ENCODE measurements around the gene ARHGAP1.
"Not testable (repeated sequence)": the region's sequence is repeated elsewhere in the genome, so short reads cannot be mapped to it uniquely, and the experiment has no call there.

The ARHGAP1 gene

DNA sequence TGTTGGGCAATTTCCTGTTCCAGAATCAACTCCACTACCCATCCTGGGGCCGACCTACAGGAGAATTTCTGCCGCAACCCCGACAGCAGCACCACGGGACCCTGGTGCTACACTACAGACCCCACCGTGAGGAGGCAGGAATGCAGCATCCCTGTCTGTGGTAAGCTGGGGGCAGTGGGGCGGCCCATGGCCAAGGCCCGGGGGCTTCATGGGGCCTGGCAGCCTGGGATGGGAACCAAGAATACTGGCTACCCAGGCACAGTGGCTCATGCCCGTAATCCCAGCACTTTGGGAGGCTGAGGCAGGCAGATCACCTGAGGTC lies 22.9 kb upstream of the ARHGAP1 start:
- DNase-seq (ENCODE audit: low read depth), result no peak

DNA sequence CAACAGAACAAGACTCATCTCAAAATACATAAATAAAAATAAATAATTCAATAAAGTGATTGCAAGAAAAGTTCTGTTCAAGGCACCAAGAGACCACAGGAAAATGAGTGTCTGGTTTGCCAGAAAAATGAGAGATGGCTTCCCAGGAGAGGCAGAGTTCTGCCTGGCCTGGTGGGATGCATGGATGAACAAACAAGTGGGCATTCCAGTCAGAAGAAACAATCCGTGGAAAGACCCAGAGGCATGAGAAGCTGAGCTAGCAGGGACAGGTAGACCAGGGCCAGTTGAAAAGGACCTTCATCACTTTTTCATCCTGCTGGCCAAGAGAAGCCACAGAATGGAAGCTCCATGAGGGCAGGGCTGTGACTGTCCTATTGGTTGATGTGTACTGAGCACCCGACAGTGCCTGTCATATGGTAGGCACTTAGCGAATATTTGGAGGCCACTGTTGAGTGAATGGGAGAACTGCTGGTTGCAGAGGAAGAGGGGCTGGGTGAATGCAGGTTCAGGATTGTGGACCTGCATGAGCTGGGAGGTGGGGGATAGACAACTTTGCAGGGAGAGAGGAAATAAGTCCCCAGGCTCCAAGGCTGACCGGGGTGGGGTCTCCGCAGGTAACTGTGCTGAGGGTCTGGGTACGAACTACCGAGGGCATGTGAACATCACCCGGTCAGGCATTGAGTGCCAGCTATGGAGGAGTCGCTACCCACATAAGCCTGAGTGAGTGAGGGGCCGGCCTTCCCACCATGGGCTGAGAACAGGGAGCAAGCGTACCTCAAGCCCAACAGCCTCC lies 22.3 kb upstream of the ARHGAP1 start:
- no peak for DNase-seq (ENCODE audit: low read depth)

GRCh38 chr11:46721286-46721685 lies 20.9 kb upstream of the ARHGAP1 start:
- DNase-seq (ENCODE audit: low read depth), result no peak

DNA sequence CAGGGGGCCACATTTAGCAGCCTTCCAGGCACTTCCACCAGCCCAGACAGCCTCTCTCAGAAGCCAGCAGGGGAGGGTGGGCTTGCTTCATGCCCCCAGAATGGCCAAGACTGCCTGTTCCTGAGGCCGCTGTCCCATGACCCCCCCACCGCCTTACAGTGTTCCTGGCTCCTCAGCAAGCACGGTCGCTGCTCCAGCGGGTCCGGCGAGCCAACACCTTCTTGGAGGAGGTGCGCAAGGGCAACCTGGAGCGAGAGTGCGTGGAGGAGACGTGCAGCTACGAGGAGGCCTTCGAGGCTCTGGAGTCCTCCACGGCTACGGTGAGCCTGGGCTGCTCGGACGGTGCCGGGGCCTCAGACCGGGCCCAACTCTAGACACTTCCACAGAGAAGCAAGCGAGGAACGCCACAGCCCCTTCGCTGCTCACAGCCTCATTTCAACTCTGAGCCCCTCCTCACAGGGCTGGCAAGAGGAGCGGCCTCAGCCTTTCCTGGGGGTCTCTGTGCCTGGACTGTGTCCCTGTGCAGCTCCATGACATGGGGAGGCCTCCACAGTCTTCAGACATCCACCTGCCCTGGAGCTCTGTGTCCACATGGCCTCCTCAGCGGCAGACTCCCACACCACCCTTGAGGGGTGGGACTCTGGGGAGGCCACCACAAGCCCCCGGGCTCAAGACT lies 19.3 kb upstream of the ARHGAP1 start:
- no peak for DNase-seq (ENCODE audit: low read depth)

GRCh38 chr11:46719048-46719542 lies 18.7 kb upstream of the ARHGAP1 start, which contains the start of gene F2:
F2 (plus strand) TSS chr11:46719213; CDS start chr11:46719236, 23 bp downstream.
- DNase-seq (ENCODE audit: low read depth), result no peak

GRCh38 chr11:46718155-46719019 lies 18.0 kb upstream of the ARHGAP1 start:
- no peak for DNase-seq (ENCODE audit: low read depth)

DNA sequence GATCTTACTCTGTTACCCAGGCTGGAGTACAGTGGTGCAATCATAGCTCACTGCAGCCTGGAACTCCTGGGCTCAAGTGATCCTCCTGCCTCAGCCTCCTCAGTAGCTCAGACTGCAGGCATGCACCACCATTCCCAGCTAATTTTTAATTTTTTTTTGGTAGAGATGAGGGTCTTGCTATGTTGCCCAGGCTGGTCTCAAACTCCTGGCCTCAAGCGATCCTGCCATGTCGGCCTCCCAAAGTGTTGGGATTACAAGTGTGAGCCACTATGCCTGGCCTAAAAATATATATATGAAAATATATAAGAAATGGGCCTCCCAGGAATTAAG lies 17.4 kb upstream of the ARHGAP1 start:
- DNase-seq (ENCODE audit: low read depth), result not testable (repeated sequence)

GRCh38 chr11:46712874-46713576 lies 12.6 kb upstream of the ARHGAP1 start:
- no peak for DNase-seq (ENCODE audit: low read depth)

GRCh38 chr11:46711303-46711702 lies 10.9 kb upstream of the ARHGAP1 start:
- no peak for DNase-seq (ENCODE audit: low read depth)

DNA sequence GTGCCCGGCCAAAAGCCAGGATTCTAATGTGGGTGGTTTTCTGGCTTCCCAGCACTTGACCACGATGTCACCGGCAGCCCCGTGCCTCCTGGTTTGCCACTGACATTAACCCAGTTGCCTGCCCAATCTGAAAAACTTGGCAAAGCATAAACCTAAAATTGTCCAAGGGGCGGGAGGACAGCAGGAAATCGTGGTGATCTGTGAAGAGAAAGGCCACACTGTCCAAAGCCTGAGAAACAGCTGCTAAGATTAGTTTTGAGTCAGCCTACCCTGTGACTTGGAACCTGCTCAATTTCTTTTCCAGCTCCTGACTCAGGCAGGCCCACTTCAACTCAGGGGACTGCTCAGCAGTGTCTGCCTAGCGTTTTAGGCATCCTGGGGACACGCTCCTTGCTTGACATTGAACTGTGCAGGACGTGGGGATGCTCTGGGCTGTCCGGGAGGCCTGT lies 10.4 kb upstream of the ARHGAP1 start:
- DNase-seq (ENCODE audit: low read depth), result no peak

DNA sequence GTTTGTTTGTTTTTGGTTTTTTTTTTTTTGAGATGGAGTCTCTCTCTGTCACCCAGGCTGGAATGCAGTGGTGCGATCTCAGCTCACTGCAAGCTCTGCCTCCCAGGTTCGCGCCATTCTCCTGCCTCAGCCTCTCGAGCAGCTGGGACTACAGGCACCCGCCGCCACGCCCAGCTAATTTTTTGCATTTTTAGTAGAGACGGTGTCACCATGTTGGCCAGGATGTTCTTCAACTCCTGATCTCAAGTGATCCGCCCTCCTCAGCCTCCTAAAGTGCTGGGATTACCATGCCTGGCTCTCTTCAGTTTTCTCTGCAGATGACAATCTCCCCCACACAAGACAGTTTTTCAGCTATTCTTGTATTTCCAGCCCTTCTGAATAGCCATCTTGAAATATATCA lies 8.9 kb upstream of the ARHGAP1 start:
- DNase-seq (ENCODE audit: low read depth), result not testable (repeated sequence)

DNA sequence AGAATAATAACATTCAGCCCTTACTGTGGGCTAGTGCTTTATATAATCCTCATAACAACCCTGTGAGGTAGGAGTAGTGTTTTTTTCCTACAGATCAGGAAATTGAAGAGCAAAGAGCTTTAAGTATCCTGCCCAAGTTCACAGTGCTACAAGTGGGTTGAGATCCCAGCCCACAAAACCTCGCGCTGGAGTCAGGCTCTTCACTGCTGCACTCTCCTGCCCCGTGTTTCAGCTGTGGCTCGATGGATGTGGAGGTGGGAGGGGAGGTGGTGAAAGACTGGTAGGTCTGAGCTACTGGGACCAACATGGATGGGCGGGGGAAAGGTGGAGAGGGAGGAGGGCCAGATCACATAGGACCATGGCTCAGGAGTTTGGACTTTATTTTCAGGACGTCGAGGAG lies 6.5 kb upstream of the ARHGAP1 start:
- DNase-seq (ENCODE audit: low read depth), result no peak

- DNase-seq (ENCODE audit: low read depth), result no peak
These were observed 4.8 kb upstream of the ARHGAP1 start for GRCh38 chr11:46705070-46705688.

DNA sequence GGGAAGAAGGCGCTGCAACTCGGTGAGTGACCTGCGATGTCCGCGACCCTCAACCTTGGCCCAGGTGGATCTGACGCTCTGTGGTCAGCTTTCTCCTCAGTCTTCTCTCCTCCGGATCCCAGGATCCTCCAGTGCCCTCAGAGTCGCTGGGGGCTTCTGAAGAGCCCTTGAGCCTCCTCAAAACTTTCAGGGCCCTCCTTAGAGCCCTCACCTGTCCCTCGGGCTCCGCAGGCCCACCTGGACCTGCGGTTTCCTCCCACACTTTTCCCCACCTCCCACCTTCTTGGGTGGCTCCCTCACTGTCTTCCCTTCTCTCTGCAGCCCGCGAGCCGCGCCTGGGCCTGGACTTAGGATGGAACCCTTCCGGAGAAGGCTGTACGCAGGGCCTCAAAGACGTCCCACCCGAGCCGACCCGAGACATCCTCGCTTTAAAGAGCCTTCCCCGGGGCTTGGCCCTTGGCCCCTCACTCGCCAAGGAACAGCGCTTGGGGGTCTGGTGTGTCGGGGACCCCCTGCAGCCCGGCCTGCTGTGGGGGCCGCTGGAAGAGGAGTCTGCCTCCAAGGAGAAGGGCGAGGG lies 747 bp upstream of the ARHGAP1 start:
- DNase-seq (ENCODE audit: low read depth), result no peak

DNA sequence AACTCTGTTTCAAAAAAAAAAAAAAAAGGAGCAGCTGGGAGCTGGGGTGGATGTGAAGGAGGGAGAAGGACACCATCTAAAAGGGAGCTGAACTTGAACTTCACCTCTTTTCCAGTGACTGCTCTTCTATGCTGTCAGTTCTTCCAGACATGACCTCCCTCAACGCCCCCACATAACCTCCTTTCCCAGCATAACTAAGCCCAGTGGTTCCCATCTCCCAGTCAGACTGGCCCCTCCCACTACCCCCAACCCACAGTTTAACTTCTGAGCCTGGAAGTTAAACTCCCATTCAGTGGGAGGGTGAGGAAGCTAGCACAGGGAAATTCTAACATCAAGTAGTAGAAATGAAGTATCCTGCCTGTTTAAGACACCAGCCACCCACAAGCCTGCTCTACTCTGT lies 1.8 kb downstream of the ARHGAP1 start:
- no peak for DNase-seq (ENCODE audit: low read depth)

GRCh38 chr11:46697723-46698122 lies 2.7 kb downstream of the ARHGAP1 start:
- DNase-seq (ENCODE audit: low read depth), result no peak

GRCh38 chr11:46697303-46697702 lies 3.1 kb downstream of the ARHGAP1 start:
- no peak for DNase-seq (ENCODE audit: low read depth)

DNA sequence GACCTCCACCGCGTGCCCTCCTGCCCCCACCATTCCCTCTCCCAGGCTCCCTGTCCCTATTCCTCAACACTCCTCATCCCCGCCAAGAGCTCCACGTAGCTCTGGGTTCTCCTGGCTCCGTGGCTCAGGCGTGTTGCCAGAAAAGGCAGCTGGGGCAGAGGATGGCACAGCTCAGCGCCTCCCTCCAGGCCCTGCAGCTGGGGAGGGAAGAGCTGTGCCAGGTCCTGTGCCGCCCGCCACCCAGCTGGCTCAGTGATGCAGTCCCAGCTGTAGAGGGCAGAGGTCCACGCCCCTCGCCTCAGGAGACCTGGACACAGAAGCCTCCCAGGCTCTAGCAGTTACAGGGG lies 4.2 kb downstream of the ARHGAP1 start:
- no peak for DNase-seq (ENCODE audit: low read depth)

GRCh38 chr11:46695345-46696211 lies 4.8 kb downstream of the ARHGAP1 start:
- no peak for DNase-seq (ENCODE audit: low read depth)

DNA sequence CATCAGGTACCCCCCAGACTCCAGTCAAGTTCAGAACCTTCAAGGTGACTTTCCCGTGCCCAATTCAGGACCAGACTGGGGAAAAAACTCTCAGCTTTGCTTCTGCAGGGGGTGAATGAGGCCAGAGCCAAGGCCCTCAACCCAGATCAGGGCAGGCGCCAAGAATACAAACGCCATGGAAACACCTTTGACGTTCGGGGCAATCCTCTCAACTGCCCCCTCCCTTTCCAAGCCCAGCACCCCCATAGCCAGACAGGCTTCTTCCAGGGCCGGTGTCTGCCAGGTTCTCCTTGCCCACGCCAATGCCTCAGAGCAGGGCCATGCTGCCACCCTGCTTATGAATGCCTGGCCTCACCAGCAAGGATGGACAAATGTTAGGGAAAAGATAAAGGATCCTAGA lies 5.8 kb downstream of the ARHGAP1 start:
- DNase-seq (ENCODE audit: low read depth), result no peak

Data from stimulated activated CD8-positive, alpha-beta memory T cell treated with anti-CD3 and anti-CD28 coated beads, Interleukin-15, amount 100 ng/mL, for 1 hour (primary cell).